HG03095 (cell line): ENCODE measurements around the gene SMCO3.
A peak's percentile ranks its signal among the peaks of the same experiment; 100 is the strongest.
"Not testable (repeated sequence)": the region's sequence is repeated elsewhere in the genome, so short reads cannot be mapped to it uniquely, and the experiment has no call there.

Experiments used
- ATAC-seq: cut with Tn5 transposase; IDR thresholded peaks from one replicate; pipeline ENCODE4 v1.9.1; 2021; ENCODE audit warnings: moderate library complexity; ENCODE audit not compliant: unreplicated experiment

The SMCO3 gene

DNA sequence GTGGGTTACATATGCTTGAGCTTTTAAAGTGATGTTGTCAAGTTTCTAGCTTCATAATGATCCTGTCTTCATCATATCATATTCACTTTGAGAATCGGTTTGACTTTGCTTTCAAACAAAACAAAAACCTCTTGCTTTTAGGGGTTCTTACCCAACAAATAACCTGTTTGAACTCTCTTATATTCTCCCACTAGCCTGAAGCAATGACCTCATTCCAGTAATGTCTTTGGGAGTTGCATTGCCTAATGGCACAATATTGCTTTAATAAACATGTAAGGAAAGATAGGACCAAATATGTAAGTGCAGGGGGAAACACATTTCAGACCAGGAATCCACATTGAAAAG, 38.4 kb downstream of the SMCO3 start:
- ATAC-seq, result no peak

DNA sequence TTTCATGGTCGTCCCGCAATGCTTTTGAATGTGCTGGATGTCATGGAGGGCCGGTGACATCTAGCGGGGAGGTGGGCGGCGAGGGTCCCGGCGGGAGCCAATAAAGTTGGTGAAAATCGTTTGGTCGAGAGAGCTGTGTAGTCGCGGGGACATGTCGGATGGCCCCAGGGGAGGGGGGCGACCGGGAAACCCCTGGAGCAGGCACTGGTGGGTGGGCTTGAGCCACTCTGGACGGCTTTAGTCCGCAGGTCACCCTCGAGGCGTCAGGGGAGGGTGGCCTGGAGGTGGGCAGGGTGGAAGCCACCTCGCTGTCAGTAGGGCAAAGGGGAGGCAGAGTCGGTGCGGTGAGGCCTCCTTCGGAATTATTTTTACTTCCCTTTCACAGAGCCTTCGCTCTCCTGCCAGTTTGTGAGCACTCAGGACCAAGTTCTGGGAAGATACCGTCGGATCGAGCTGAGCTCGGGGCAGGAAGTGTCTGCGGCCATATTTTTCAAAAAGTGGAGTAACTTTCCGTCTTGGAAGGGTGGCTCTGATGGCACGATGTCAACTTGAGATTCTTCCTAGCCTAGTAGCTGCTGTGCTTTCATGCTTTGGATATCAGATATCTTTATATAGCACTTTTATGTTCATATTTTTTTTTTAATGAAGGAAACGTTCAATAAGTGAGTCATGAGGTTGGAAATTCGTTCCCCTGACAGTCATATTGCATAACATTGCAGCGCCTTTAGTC, 38.9 kb downstream of the SMCO3 start:
- no peak for ATAC-seq

DNA sequence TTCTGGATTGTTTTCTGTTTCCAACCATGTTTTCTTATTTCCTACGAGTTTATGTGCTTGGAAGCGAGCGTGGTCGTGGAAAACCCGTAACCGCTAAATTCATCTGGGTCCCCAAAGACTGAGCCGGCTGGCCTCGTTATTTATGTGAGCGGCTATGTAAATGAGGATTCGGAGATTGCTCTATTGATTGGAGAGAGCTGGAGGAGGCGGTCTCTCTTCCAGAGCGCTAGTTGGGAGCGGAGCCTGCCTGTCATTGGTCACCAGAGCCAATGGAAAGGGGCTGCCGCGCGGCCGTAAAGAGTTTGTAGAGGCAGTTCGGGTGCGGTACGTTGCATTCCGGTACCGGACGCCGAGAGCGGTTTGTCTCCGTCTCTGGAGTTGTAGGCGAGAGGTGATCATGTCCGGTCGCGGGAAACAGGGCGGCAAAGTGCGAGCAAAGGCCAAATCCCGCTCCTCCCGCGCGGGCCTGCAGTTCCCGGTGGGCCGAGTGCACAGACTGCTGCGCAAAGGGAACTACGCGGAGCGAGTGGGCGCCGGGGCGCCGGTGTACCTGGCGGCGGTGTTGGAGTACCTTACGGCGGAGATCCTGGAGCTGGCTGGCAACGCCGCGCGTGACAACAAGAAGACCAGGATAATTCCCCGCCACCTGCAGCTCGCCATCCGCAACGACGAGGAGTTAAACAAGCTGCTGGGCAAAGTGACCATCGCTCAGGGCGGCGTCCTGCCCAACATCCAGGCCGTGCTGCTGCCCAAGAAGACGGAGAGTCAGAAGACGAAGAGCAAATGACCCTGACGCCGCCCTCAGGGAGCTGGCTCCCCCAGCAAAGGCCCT, 39.7 kb downstream of the SMCO3 start:
- ATAC-seq, result peak; percentile 52

DNA sequence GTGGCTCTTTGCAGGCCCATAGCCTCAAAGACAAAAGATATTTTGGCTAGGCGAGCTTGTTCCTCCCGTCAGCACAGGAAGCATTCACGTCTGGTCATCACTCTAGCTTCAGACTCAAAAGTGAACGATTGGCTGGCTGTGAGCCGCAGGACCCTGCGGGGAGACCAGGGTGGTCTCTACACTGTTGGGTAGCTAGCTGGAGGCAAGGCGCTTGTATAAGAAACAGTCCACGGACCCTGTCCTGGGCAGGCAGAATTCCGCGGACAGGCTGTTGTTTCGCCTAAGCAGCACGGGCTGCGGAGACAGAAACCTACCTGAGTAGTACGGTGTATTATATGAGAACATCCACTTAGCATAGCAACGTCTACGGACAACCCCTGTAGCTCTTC, 40.3 kb downstream of the SMCO3 start:
- peak; percentile 11 for ATAC-seq

DNA sequence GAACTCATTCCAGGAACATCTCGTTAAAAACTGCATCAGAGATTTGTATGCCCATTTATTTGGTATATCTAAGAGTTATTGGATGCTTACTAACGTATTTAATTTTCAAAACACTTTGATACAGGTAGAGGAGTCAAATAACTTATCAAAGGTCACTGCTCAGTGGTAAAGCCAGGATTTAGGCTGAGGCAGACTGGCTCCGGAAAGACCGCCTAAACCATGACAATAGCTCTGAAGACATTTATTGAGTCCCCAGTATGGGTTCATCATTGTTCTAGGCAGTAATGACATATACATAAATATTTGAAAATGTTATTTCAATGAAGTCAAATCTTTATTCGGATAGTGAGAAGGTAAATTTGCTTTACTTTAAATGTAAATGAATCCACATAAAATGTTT, 41.0 kb downstream of the SMCO3 start:
- ATAC-seq, result no peak

DNA sequence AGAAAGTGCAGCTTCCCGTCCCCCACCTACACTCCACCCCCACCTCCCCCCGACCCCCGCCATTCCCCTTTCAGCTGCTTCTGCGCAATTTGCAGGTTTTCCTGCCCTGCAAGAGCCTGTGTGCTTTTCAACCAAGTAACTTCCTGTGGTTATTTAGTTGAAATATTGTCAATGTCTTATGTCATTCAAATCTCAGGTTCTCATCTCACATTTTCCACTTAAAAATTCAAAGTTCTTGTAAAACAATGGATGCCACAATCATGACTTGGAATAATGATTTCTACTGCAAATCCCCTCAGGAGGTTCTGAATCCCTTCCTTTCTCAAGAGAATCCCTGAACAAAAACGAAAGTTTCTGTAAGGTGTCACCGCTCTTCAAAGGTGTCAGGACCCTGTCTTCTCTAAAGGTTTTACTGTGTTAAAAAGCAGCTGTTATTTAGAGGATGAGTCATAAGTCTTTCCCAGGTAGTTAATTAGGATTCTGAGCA, 42.3 kb downstream of the SMCO3 start:
- ATAC-seq, result no peak

DNA sequence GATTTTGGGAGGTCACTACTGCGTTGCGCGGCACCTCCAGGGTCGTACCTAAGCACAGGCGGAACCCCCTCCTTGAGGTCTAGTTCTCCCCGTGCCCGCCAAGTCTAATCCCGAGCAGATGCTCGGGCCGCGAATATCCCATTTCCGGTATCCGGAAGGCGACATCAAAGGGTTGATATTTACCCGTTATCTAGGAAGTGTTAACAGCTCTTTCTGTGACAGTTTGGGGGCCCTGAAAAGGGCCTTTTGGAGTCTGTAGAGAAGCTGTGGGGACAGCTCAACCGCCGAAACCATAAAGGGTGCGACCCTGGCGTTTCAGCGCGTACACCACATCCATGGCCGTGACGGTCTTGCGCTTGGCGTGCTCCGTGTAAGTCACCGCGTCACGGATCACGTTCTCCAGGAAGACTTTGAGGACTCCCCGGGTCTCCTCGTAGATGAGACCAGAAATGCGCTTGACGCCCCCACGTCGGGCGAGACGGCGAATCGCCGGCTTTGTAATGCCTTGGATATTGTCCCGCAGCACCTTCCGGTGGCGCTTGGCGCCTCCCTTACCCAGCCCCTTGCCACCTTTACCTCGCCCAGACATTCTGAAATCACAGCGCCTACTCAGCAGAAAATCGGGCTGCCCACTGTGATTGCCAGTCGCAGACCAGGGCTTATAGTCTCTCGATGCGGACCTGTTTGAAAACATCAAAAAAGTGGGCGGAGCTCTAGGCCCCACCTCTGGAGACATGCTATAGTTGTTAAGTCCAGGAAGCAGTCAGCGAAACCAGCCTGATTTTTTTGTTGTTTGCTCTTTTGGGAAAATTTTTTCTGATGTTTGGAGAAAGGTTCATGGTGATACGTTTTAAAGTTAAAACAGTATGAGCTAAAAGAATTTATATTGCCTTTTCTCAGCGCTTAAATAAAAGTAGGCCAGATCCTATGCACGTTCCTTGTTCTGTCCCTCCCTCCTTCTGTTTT, 43.2 kb downstream of the SMCO3 start:
- ATAC-seq, result peak; percentile 16

DNA sequence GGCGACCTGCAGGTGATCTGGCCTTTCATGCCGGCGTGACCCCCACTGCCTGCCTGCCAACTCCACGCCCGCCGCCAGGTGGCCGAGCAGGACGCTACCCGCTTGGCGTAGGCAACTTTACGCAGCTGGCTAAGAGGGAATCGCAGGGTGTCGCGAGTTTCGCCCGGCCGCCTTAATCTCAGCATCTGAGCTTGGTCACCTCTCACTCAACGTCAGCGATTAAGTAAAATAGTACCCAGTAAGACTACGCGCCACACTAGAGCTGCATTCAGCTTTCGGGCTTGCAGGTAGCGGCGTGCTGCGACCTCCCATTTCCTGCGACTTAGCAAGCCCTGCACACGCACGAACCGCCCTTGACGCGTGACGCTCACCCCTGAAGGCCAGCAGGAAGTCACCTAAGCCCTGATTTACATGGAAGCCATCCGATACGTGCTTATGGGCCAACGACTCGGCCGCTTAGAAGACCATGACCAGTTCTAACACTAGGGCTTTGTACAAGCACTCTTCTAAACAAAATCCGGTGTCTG, 44.0 kb downstream of the SMCO3 start:
- peak; percentile 33 for ATAC-seq

DNA sequence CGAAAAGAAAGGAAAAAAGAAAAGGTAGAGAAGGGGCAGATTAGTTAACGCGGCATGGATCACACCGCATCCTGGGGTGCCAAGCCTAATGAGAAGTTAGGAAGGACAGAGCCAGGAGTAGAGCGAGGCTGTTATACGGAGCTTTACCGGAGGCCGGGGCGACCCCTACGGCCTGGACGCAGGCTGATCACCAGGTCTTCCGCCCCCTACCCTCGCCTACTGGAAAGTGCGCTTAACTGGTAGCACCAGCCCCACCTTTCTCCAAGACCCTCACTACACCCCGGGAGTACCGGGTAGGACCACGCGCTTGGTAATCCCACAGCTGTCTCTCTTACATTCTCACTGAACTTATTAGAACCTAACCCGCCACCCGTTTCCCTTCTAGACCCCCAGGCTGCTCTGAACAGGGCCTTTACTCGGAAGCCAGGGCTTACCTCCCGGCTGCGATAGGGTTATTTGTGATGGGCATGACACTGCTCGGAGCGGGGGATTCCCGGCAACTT, 44.5 kb downstream of the SMCO3 start:
- ATAC-seq, result no peak

DNA sequence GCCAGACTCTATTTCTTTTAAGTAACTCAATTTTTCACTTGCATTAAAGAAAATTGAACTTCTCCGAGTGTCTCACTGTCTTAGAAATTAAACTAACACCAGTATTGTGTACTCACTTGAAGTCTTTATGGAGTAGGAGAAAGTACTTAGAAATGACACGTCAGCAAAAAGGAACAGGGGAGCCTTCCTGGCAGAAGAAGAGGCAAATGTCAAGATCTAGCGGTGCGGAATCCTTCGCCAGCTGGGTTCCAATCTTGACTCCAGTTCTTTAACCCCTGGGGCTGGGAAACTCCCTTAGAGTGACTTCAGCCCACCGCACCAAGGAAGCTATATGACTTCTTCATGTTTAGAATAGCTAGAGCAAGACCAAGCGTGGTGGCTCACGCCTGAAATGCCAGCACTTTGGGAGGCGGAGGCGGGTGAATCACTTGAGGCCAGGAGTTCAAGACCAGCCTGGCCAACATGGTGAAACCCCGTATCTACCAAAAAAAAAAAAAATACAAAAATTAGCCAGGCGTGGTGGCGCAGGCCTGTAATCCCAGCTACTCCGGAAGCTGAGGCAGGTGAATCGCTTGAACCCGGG, 45.1 kb downstream of the SMCO3 start:
- ATAC-seq, result no peak

DNA sequence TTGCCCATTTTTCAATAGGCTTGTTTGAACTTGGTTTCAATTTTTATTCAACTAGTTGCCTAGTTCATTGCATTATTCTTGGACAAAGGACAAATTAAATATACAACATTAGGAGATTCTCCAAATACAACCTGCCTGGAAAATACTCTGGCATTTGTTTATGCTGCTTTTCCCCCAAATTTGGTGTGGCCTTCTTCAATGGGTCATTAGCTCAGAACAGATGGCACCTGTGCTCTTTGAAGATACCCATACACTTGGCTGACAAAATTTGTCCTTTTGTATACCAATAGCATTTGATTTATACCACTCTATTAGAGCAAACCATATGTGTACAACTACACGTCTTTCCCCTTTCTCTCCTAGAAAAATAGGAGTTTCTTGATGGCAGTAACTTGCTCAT, 46.4 kb downstream of the SMCO3 start:
- ATAC-seq, result no peak

DNA sequence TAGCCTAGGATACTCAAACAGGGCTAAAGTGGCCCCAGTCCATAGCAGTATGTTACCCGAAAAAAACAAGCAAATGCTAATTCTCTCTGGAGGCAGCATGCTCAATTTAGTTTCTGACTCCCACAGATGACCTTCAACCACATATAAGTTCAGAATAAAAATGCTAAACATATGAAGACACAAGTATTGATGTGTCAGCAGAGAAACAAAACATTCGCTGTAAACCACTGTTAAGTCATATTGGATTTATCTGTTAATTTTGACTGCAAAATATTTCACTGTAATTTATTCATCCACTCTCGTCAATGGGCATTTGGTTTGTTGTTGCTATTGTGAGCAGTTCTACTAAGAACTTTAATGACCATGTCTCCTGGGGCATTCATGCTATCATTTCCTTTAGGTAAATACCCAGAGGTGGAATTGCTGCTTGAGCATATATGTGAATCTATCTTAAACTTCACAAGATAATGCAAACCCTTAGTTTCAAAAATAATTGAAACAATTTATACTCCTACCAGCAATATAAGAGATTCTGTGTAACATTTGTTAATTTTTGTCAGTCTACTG, 47.2 kb downstream of the SMCO3 start:
- ATAC-seq, result no peak

DNA sequence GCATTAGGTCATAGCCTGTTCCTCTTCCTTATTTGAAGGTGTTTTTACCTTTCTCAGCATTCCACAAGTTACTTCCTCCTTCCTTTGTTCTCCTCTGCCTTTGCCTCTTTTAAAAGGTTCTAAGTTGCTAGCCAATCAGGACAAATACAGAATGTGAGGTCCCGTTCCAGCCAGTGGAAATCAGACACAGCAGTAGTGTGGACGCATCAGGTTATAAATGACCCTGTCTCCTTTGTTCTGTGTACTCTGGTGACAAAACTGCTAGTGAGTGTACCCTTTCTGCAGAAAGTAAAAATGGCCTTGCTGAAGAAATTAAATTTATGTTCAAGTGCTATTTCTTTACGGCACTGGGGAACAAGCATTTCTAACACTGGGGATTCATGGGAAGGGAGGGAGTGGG, 48.0 kb downstream of the SMCO3 start:
- ATAC-seq, result not testable (repeated sequence)

DNA sequence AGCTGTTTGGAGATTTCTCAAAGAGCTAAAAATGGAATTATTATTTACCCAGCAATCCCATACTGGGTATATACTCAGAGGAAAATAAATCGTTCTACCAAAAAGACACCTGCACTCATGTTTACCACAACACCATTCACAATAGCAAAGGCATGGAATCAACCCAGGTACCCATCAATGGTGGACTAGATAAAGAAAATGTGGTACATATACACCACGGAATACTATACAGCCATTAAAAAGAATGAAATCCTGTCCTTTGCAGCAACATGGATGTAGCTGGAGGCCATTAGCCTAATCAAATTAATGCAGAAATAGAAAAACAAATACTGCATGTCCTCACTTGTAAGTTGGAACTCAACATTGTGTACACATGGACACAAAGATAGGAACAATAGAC, 48.6 kb downstream of the SMCO3 start:
- no peak for ATAC-seq

DNA sequence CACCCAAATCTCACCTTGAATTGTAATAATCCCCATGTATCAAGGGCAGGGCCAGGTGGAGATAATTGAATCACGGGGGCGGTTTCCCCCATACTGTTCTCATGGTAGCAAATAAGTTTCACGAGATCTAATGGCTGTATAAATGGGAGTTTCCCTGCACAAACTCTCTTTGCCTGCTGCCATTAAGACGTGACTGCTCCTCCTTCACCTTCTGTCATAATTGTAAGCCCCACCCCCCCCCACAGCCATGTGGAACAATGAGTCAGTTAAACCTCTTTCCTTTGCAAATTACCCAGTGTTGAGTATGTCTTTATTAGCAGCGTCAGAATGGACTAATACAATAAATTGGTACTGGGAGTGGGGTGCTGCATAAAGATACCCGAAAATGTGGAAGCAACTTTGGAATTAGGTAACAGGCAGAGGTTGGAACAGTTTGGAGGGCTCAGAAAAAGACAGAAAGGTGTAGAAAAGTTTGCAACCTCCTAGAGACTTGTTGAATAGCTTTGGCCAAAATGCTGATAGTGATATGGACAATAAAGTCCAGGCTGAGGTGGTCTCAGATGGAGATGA, 54.2 kb downstream of the SMCO3 start:
- ATAC-seq, result not testable (repeated sequence)

DNA sequence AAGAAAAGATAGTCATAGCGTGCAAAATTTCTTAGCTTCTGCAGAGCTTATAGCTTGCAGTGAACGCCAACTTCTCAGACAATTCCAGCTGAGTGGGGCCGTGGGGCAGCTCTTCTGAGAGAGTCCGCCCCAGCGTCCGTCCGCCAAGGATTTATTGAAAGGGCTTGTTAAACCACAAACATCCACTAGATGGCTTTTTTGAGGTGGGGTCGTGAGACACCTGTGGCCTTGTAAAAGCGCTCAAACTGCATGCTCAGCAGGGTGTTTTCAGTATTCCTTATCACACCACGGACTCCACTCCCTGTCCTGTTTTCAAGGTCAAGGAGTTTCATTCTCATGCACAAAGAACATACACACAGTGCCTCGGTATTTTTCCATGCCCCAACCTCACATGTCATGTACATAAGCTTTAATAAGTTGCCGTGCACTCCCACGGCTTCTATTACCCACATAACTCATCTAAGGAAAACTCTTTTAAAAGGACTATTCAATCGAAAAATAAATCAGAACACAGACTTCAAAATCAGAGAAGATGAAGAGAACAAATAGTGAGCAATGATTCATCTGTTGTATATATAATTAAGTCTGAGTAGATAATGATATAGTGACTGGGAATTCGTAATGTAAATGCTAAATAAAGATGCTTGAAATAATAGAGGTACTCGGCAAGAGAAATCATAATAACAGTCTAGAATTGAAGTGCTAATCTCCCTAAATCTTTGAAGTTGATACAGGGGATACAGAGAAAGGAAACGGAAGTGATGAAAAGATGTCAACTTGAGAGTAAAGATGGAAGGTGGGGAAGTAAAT, 57.4 kb downstream of the SMCO3 start:
- ATAC-seq, result no peak
